Left lung (tissue), 10 donors: ENCODE data around the gene UBE2R2. TPM values are rescaled to one million over a fixed set of nuclear protein-coding genes. Genes with fewer than 3 reads are reported as not detected.

Experiments used
- ATAC-seq: fragments of 200-7000 bp; cut with Tn5 transposase; one replicate; pipeline ENCODE4 v1.9.1; 2020; ENCODE audit warnings: moderate library complexity
- DNase-seq, 4 donors: peaks; one replicate each; pipeline ENCODE4 v3.0.0-alpha.2; 2013 to 2020
- H3K27ac ChIP-seq, 2 donors: fragments of 200-600 bp; sonication (generic) in 1 of 2; one replicate each; pipeline versions ENCODE4 v1.5.0 to v1.8.0; 2020 to 2021
- H3K27me3 ChIP-seq, 2 donors: fragments of 200-600 bp; sonication (generic) in 1 of 2; one replicate each; pipeline versions ENCODE4 v1.5.0 to v1.8.0; 2020 to 2021
- H3K36me3 ChIP-seq, 2 donors: fragments of 200-600 bp; sonication (generic) in 1 of 2; one replicate each; pipeline versions ENCODE4 v1.5.0 to v1.8.0; 2020 to 2021
- H3K4me1 ChIP-seq, 2 donors: fragments of 200-600 bp; one replicate each; pipeline ENCODE4 v1.8.0; 2021
- H3K4me3 ChIP-seq, 2 donors: fragments of 200-600 bp; sonication (generic) in 1 of 2; one replicate each; pipeline versions ENCODE4 v1.5.0 to v1.8.0; 2020 to 2021; ENCODE audit warnings: mild to moderate bottlenecking in 1 of 2
- H3K9me3 ChIP-seq, 2 donors: fragments of 200-600 bp; sonication (generic) in 1 of 2; one replicate each; pipeline versions ENCODE4 v1.5.0 to v1.8.0; 2020 to 2021
- intact Hi-C, 2 donors: fragments of 100-400 bp; cut with DNase I; formaldehyde crosslinking; loops; one replicate each; pipeline versions ENCODE4 v1.11.2 to v1.14.2; 2022
- polyA plus RNA-seq, 6 donors: library from polyadenylated mRNA; unstranded; fragments of 120-200 nt; gene quantifications; one replicate each; pipeline ENCODE4 v1.2.1, GENCODE V29; 2013; ENCODE audit not compliant: insufficient read length in 6 of 6
- total RNA-seq, 2 donors: library from RNA; stranded (reverse); fragmentation: NEBNext Ultra II Directional; extraction: Animal tissue kit (Norgen Biotek cat#: 25700); gene quantifications; one replicate each; pipeline ENCODE4 v1.2.1, GENCODE V29; 2021
- TF ChIP-seq, protein P1 (sequence below), 2 donors: fragments of 200-600 bp; sonication (generic) in 1 of 2; IDR thresholded peaks; one replicate each; pipeline versions ENCODE4 v1.5.0 to v1.8.0; 2021; ENCODE audit warnings: antibody characterized with exemption in 2 of 2
- donor health status: DM: no; HTN: yes; CAD: no.
- donor health status: DM: no; HTN: no; CAD: no.

Gene UBE2R2
- total and polyA plus RNA-seq, 8 donors, result 34.0 to 60.6 (median 56.7) TPM

GRCh38 chr9:33877727-33878489, 60.9 kb downstream of the UBE2R2 start:
- no peaks in the 10 kb centered on the region for H3K36me3 ChIP-seq
- H3K4me1 ChIP-seq, result peaks cover 0 to 52% of the 10 kb centered on the region in 2 donors
- H3K9me3 ChIP-seq, result no peaks in the 10 kb centered on the region
- no peak overlapping the region for H3K27ac ChIP-seq
- no peaks in the 10 kb centered on the region for H3K27me3 ChIP-seq
- intact Hi-C loops, result no loop called here
- ATAC-seq (no peak), DNase-seq (no peak)
- no peak overlapping the region for H3K4me3 ChIP-seq
- TF ChIP-seq, protein P1, sequence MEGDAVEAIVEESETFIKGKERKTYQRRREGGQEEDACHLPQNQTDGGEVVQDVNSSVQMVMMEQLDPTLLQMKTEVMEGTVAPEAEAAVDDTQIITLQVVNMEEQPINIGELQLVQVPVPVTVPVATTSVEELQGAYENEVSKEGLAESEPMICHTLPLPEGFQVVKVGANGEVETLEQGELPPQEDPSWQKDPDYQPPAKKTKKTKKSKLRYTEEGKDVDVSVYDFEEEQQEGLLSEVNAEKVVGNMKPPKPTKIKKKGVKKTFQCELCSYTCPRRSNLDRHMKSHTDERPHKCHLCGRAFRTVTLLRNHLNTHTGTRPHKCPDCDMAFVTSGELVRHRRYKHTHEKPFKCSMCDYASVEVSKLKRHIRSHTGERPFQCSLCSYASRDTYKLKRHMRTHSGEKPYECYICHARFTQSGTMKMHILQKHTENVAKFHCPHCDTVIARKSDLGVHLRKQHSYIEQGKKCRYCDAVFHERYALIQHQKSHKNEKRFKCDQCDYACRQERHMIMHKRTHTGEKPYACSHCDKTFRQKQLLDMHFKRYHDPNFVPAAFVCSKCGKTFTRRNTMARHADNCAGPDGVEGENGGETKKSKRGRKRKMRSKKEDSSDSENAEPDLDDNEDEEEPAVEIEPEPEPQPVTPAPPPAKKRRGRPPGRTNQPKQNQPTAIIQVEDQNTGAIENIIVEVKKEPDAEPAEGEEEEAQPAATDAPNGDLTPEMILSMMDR (IDR thresholded peaks at IDR 0.05), result no peak

- TF ChIP-seq, protein P1 (IDR thresholded peaks at IDR 0.05), result no peak
- ATAC-seq, result no peak
- intact Hi-C loops, result no loop called here
- H3K27me3 ChIP-seq, result no peaks in the 10 kb centered on the region
- DNase-seq, result no peak
- no peaks in the 10 kb centered on the region for H3K9me3 ChIP-seq
- H3K27ac ChIP-seq, result no peak overlapping the region
- H3K4me1 ChIP-seq, result peaks cover 0 to 60% of the 10 kb centered on the region in 2 donors
- H3K36me3 ChIP-seq, result no peaks in the 10 kb centered on the region
- no peak overlapping the region for H3K4me3 ChIP-seq
These were observed 61.9 kb downstream of the UBE2R2 start for GRCh38 chr9:33878691-33879366.

DNA sequence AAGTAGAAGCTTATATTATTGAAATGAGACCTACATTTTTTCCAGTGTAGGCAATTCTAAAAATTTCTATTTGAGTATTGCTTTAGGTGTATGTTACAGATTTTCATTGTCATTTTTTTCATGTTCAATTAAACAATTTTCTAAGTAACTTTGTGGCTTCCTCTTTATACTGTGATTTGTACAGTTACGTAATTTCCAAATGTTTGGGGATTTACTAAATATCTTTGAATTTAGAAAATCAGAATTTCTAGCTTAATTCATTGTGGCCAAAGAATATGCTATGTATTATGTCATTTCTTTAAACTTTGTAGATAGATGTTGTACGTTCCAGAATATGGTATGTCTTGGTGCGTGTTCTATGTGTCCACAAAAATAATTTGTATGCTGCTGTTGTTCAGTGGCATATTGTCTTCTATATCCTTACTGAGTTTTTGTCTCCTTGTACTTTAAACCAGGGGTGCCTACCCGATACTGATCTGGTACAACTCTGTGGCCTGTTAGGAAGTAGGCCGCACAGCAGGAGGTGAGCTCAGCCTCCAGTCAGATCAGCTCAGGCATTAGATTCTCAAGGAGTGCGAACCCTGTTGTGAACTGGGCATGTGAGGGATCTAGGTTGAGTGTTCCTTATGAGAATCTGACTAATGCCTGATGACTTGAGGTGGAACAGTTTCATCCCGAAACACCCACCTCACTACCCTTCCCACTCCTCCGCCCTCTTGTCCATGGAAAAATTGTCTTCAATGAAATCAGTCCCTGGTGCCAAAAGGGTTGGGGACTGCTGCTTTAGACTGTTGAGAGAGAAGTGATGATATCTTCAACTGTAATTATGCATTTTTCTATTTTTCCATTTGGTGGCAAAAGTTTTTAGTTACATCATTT, 63.5 kb downstream of the UBE2R2 start:
- H3K4me1 ChIP-seq, result peaks cover under 1 to 61% of the 10 kb centered on the region in 2 donors
- no peak overlapping the region for H3K4me3 ChIP-seq
- TF ChIP-seq, protein P1 (IDR thresholded peaks at IDR 0.05), result no peak
- H3K27ac ChIP-seq, result no peak overlapping the region
- no peaks in the 10 kb centered on the region for H3K27me3 ChIP-seq
- ATAC-seq (no peak), DNase-seq (no peak)
- H3K9me3 ChIP-seq, result no peaks in the 10 kb centered on the region
- intact Hi-C loops, result no loop called here
- H3K36me3 ChIP-seq, result no peaks in the 10 kb centered on the region

DNA sequence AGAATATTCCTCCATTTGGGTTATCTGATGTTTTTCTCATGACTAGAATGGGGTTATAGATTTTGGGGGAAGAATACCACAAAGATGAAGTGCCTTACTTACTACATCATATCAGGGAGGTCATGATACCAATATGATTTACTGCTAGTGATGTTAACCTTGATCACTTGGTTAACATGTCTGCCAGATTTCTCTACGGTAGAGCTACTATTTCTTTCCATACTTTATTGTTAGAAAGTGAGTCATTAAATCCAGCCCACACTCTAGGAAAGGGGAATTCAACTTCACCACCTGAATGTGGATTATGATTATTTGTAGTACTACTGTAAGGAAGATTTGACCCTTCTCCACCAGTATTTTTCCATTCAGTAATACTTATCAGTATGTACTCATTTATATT, 64.7 kb downstream of the UBE2R2 start:
- ATAC-seq (no peak), DNase-seq (no peak)
- no peak overlapping the region for H3K4me3 ChIP-seq
- TF ChIP-seq, protein P1 (IDR thresholded peaks at IDR 0.05), result no peak
- no peaks in the 10 kb centered on the region for H3K9me3 ChIP-seq
- peaks cover 4 to 64% of the 10 kb centered on the region in 2 donors for H3K4me1 ChIP-seq
- H3K27me3 ChIP-seq, result no peaks in the 10 kb centered on the region
- intact Hi-C loops, result no loop called here
- H3K27ac ChIP-seq, result no peak overlapping the region
- no peaks in the 10 kb centered on the region for H3K36me3 ChIP-seq
